ENCODE data around the gene RAF1. TPM values are rescaled to one million over a fixed set of nuclear protein-coding genes. Genes with fewer than 3 reads are reported as not detected.

RAF1 gene
- total and polyA plus RNA-seq, 5 experiments from 2014 or later, result 49.4 to 142 (median 75.1) TPM

GRCh38 chr3:12562451-12562850 lies 101.5 kb downstream of the RAF1 start:
- H3K36me3 Mint-ChIP-seq, result peaks cover 20 to 26% (median 24%) of the 10 kb centered on the region in 3 donors
- no peak for DNase-seq
- ATAC-seq, result no peak
- peak overlapping the region in 3 of 10 donors; percentile 36 to 69 (median 44) for H3K27ac Mint-ChIP-seq
- peaks cover 2 to 22% (median 15%) of the 10 kb centered on the region in 9 donors for H3K9me3 Mint-ChIP-seq
- no peak overlapping the region for H3K4me3 Mint-ChIP-seq
- peaks cover 30 to 68% (median 65%) of the 10 kb centered on the region in 4 donors for H3K4me1 Mint-ChIP-seq
- H3K27me3 Mint-ChIP-seq, result no peaks in the 10 kb centered on the region
- POLR2A ChIA-PET, result no interaction called here

- H3K27me3 Mint-ChIP-seq, result peaks cover 0 to 1% (median 0%) of the 10 kb centered on the region in 5 donors
- peaks cover 32 to 72% (median 68%) of the 10 kb centered on the region in 4 donors for H3K4me1 Mint-ChIP-seq
- peaks cover 15 to 20% (median 17%) of the 10 kb centered on the region in 3 donors for H3K36me3 Mint-ChIP-seq
- H3K4me3 Mint-ChIP-seq, result peak overlapping the region in 2 of 10 donors; percentile 25 to 88
- H3K9me3 Mint-ChIP-seq, result peaks cover 0 to 15% (median 9%) of the 10 kb centered on the region in 9 donors
- POLR2A ChIA-PET, result no interaction called here
- ATAC-seq, result no peak
- DNase-seq, result no peak
- peak overlapping the region in 5 of 10 donors; percentile 5 to 84 (median 68) for H3K27ac Mint-ChIP-seq
Measured at GRCh38 chr3:12561397-12561796, 102.5 kb downstream of the RAF1 start.

- ATAC-seq (peak in 1 of 2 donors; percentile 37), DNase-seq (peak in 1 of 10 donors; percentile 27)
- Mint-ChIP-seq H3K27me3 (peaks cover 0 to 6% (median 2%) of the 10 kb centered on the region in 5 donors), H3K27ac (peak overlapping the region in 8 of 10 donors; percentile 2 to 84 (median 59)), H3K4me1 (peaks cover 37 to 77% (median 71%) of the 10 kb centered on the region in 4 donors), H3K4me3 (peak overlapping the region in 5 of 10 donors; percentile 4 to 88 (median 13)), H3K36me3 (peaks cover 11 to 15% (median 12%) of the 10 kb centered on the region in 3 donors), H3K9me3 (peaks cover 0 to 10% (median 5%) of the 10 kb centered on the region in 9 donors)
- POLR2A ChIA-PET, result interaction anchor here (1.5 kb wide), 1 partner anchor 103 kb away, joined by 3 read pairs; the partner anchor contains the start of gene RAF1
Measured at GRCh38 chr3:12560505-12561190, 103.3 kb downstream of the RAF1 start.

- Mint-ChIP-seq H3K4me3 (peak overlapping the region; percentile 10 to 97 (median 52)), H3K27me3 (peaks cover 0 to 14% (median 10%) of the 10 kb centered on the region in 5 donors), H3K4me1 (peaks cover 37 to 78% (median 69%) of the 10 kb centered on the region in 4 donors), H3K27ac (peak overlapping the region in 6 of 10 donors; percentile 9 to 91 (median 30)), H3K36me3 (peaks cover 2 to 7% (median 4%) of the 10 kb centered on the region in 3 donors), H3K9me3 (peaks cover 0 to under 1% (median 0%) of the 10 kb centered on the region in 9 donors)
- DNase-seq (no peak), ATAC-seq (no peak)
- POLR2A ChIA-PET, result interaction anchor here (0.6 to 2.3 kb wide), 4 partner anchors 9 to 104 kb away, joined by 3 to 9 read pairs (median 3); partner anchors contain the start of genes RAF1 and TSEN2
Measured at GRCh38 chr3:12559520-12559919, 104.4 kb downstream of the RAF1 start.

GRCh38 chr3:12558706-12559105 lies 105.2 kb downstream of the RAF1 start:
- Mint-ChIP-seq H3K27me3 (peaks cover 0 to 22% (median 13%) of the 10 kb centered on the region in 5 donors), H3K4me1 (peaks cover 40 to 81% (median 71%) of the 10 kb centered on the region in 4 donors), H3K9me3 (no peaks in the 10 kb centered on the region), H3K27ac (peak overlapping the region in 6 of 10 donors; percentile 15 to 91 (median 68)), H3K36me3 (peaks cover 0 to 3% (median 2%) of the 10 kb centered on the region in 3 donors), H3K4me3 (peak overlapping the region; percentile 29 to 98 (median 96))
- ATAC-seq (no peak), DNase-seq (no peak)
- POLR2A ChIA-PET, result interaction anchor here (0.9 to 2.3 kb wide), 3 partner anchors 16 to 105 kb away, joined by 3 to 9 read pairs (median 5); partner anchors contain the start of genes RAF1 and TSEN2

- Mint-ChIP-seq H3K9me3 (no peaks in the 10 kb centered on the region), H3K4me1 (peaks cover 41 to 79% (median 69%) of the 10 kb centered on the region in 4 donors), H3K4me3 (peak overlapping the region; percentile 88 to 98 (median 96)), H3K27me3 (peaks cover 0 to 26% (median 22%) of the 10 kb centered on the region in 5 donors), H3K36me3 (no peaks in the 10 kb centered on the region), H3K27ac (peak overlapping the region; percentile 85 to 96 (median 92))
- ATAC-seq (no peak), DNase-seq (no peak)
- POLR2A ChIA-PET, result interaction anchor here (0.6 to 2.3 kb wide), 4 partner anchors 62 to 107 kb away, joined by 3 to 9 read pairs (median 5); partner anchors contain the start of genes RAF1 and TSEN2
Measured at GRCh38 chr3:12557473-12558100, 106.3 kb downstream of the RAF1 start.

GRCh38 chr3:12556690-12557472 lies 107.0 kb downstream of the RAF1 start, which contains the start of gene MKRN2:
TSS of gene MKRN2 (plus strand) at chr3:12557087. CDS start at chr3:12557151, 64 bp downstream.
- DNase-seq (peak; percentile 69 to 92 (median 83)), ATAC-seq (peak; percentile 90 to 95)
- Mint-ChIP-seq H3K36me3 (no peaks in the 10 kb centered on the region), H3K9me3 (no peaks in the 10 kb centered on the region), H3K4me1 (peaks cover 38 to 72% (median 62%) of the 10 kb centered on the region in 4 donors), H3K4me3 (peak within 1 kb of the TSS; percentile 88 to 98 (median 96)), H3K27ac (peak within 1 kb of the TSS; percentile 85 to 96 (median 92)), H3K27me3 (peaks cover 0 to 26% (median 22%) of the 10 kb centered on the region in 5 donors)
- POLR2A ChIA-PET, result interaction anchor here (0.6 to 1.6 kb wide), 7 partner anchors 12 to 450 kb away, joined by 3 to 7 read pairs (median 4); partner anchors contain the start of genes MKRN2OS, RAF1 and TSEN2

- DNase-seq, result peak in 3 of 10 donors; percentile 9 to 25 (median 14)
- peak overlapping the region; percentile 88 to 98 (median 96) for H3K4me3 Mint-ChIP-seq
- H3K27ac Mint-ChIP-seq, result peak overlapping the region; percentile 85 to 95 (median 91)
- no peaks in the 10 kb centered on the region for H3K9me3 Mint-ChIP-seq
- POLR2A ChIA-PET, result interaction anchor here (0.8 to 1.6 kb wide), 4 partner anchors 11 to 108 kb away, joined by 4 to 7 read pairs (median 6); partner anchors contain the start of genes MKRN2OS, RAF1 and TSEN2
- ATAC-seq, result no peak
- H3K4me1 Mint-ChIP-seq, result peaks cover 36 to 66% (median 57%) of the 10 kb centered on the region in 4 donors
- H3K27me3 Mint-ChIP-seq, result peaks cover 0 to 26% (median 22%) of the 10 kb centered on the region in 5 donors
- no peaks in the 10 kb centered on the region for H3K36me3 Mint-ChIP-seq
Measured at GRCh38 chr3:12556314-12556689, 107.6 kb downstream of the RAF1 start.

GRCh38 chr3:12553921-12554391 lies 110.0 kb downstream of the RAF1 start:
- H3K27me3 Mint-ChIP-seq, result peaks cover 0 to 26% (median 24%) of the 10 kb centered on the region in 5 donors
- no peaks in the 10 kb centered on the region for H3K9me3 Mint-ChIP-seq
- ATAC-seq (no peak), DNase-seq (peak in 3 of 10 donors; percentile 12 to 29 (median 15))
- POLR2A ChIA-PET, result interaction anchor here (1.8 kb wide), 1 partner anchor 110 kb away, joined by 5 read pairs; the partner anchor contains the start of gene RAF1
- no peaks in the 10 kb centered on the region for H3K36me3 Mint-ChIP-seq
- H3K4me1 Mint-ChIP-seq, result peaks cover 22 to 42% (median 34%) of the 10 kb centered on the region in 4 donors
- H3K27ac Mint-ChIP-seq, result peak overlapping the region in 2 of 10 donors; percentile 27 to 63
- H3K4me3 Mint-ChIP-seq, result peak overlapping the region; percentile 78 to 90 (median 85)

- DNase-seq, result no peak
- no peak overlapping the region for H3K4me3 Mint-ChIP-seq
- ATAC-seq, result no peak
- POLR2A ChIA-PET, result no interaction called here
- peaks cover 0 to 18% (median 16%) of the 10 kb centered on the region in 5 donors for H3K27me3 Mint-ChIP-seq
- H3K36me3 Mint-ChIP-seq, result no peaks in the 10 kb centered on the region
- peaks cover 6 to 10% (median 8%) of the 10 kb centered on the region in 4 donors for H3K4me1 Mint-ChIP-seq
- H3K9me3 Mint-ChIP-seq, result no peaks in the 10 kb centered on the region
- H3K27ac Mint-ChIP-seq, result no peak overlapping the region
Measured at GRCh38 chr3:12549971-12550760, 113.8 kb downstream of the RAF1 start.

- POLR2A ChIA-PET, result interaction anchor here (1.8 kb wide), 1 partner anchor 11 kb away, joined by 5 read pairs; the partner anchor contains the start of gene MKRN2
- ATAC-seq (no peak), DNase-seq (no peak)
- H3K27ac Mint-ChIP-seq, result peak within 1 kb of the TSS in 1 of 10 donors; percentile 31
- peaks cover 0 to 2% (median 0%) of the 10 kb centered on the region in 5 donors for H3K27me3 Mint-ChIP-seq
- H3K36me3 Mint-ChIP-seq, result no peaks in the 10 kb centered on the region
- H3K4me3 Mint-ChIP-seq, result no peak within 1 kb of the TSS
- H3K4me1 Mint-ChIP-seq, result no peaks in the 10 kb centered on the region
- no peaks in the 10 kb centered on the region for H3K9me3 Mint-ChIP-seq
Measured at GRCh38 chr3:12545473-12545791, 118.5 kb downstream of the RAF1 start, which contains the start of gene MKRN2OS. TSS of gene MKRN2OS (minus strand) at chr3:12545499. CDS start at chr3:12545464, 35 bp downstream.
